SK-N-SH (cell line): ENCODE data around the gene MATK.

Experiments used
- CTCF ChIP-seq: fragments of 200-600 bp; sonication (generic); IDR thresholded peaks from 2 replicates; pipeline ENCODE4 v1.6.1; 2017; ENCODE audit warnings: antibody characterized with exemption, mild to moderate bottlenecking, moderate library complexity
- EZH2phosphoT487 ChIP-seq: fragments of 200-600 bp; sonication (generic); IDR thresholded peaks from 2 replicates; pipeline ENCODE4 v1.6.1; 2017; ENCODE audit warnings: low read depth, mixed run types, mild to moderate bottlenecking, antibody characterized with exemption, moderate library complexity, borderline replicate concordance
- JUND ChIP-seq: IDR thresholded peaks from 2 replicates; pipeline ENCODE4 v1.4.0; 2012
- MXI1 ChIP-seq: IDR thresholded peaks from 2 replicates; pipeline ENCODE4 v1.6.1; 2012; ENCODE audit warnings: mild to moderate bottlenecking, low read depth, low read length, improper control_type of control experiment
- NRF1 ChIP-seq: IDR thresholded peaks from 2 replicates; pipeline ENCODE4 v1.6.1; 2012; ENCODE audit warnings: low read depth, mild to moderate bottlenecking, low read length
- POLR2AphosphoS5 ChIP-seq: IDR thresholded peaks from 2 replicates; pipeline ENCODE4 v1.6.1; 2012; ENCODE audit warnings: low read depth, low read length
- YY1 ChIP-seq: IDR thresholded peaks from 2 replicates; pipeline ENCODE4 v1.4.0; 2012; ENCODE audit warnings: low read depth, mild to moderate bottlenecking
- TF ChIP-seq, protein P1 (sequence below): IDR thresholded peaks from 2 replicates; pipeline ENCODE4; 2012

GRCh38 chr19:3800996-3801395, 14.8 kb upstream of the MATK start:
- TF ChIP-seq CTCF (no peak), MXI1 (no peak), POLR2AphosphoS5 (no peak), YY1 (no peak), JUND (no peak), NRF1 (no peak), EZH2phosphoT487 (no peak)
- TF ChIP-seq, protein P1, sequence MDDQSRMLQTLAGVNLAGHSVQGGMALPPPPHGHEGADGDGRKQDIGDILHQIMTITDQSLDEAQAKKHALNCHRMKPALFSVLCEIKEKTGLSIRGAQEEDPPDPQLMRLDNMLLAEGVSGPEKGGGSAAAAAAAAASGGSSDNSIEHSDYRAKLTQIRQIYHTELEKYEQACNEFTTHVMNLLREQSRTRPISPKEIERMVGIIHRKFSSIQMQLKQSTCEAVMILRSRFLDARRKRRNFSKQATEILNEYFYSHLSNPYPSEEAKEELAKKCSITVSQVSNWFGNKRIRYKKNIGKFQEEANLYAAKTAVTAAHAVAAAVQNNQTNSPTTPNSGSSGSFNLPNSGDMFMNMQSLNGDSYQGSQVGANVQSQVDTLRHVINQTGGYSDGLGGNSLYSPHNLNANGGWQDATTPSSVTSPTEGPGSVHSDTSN, result no peak
